HUES48 (cell line): Measurements from ENCODE around the gene BICDL2.
A peak's percentile ranks its signal among the peaks of the same experiment; 100 is the strongest.

Experiments used
- H3K27ac ChIP-seq: one replicate; pipeline ENCODE4 v1.7.0; 2013; ENCODE audit warnings: low read depth, low read length, inconsistent platforms
- H3K27me3 ChIP-seq: 2 replicates; pipeline ENCODE4 v1.6.1; 2013; ENCODE audit warnings: mild to moderate bottlenecking, low read length; ENCODE audit not compliant: control insufficient read depth, insufficient read depth
- H3K36me3 ChIP-seq: 2 replicates; pipeline ENCODE4 v1.6.1; 2013; ENCODE audit warnings: low read length; ENCODE audit not compliant: control insufficient read depth, insufficient read depth
- H3K4me1 ChIP-seq: 2 replicates; pipeline ENCODE4 v1.6.1; 2013; ENCODE audit warnings: mild to moderate bottlenecking, low read length; ENCODE audit not compliant: control insufficient read depth, insufficient read depth
- H3K4me3 ChIP-seq: 2 replicates; pipeline ENCODE4 v1.5.1; 2013; ENCODE audit warnings: mild to moderate bottlenecking, low read depth, low read length
- H3K9ac ChIP-seq: 2 replicates; pipeline ENCODE4 v1.6.1; 2013; ENCODE audit warnings: mild to moderate bottlenecking, low read depth, low read length, moderate library complexity
- H3K9me3 ChIP-seq: 2 replicates; pipeline ENCODE4 v1.6.1; 2013; ENCODE audit warnings: low read length; ENCODE audit not compliant: control insufficient read depth, insufficient read depth

Gene BICDL2

GRCh38 chr16:3065069-3065741 is 28.5 kb upstream of the BICDL2 start, which contains the start of gene IL32:
Gene IL32 (plus strand): TSS chr16:3065640. CDS start chr16:3065812, 172 bp downstream.
- no peaks in the 10 kb centered on the region; the same call in 1 of the 2 replicates for H3K27me3 ChIP-seq
- peak within 1 kb of the TSS; percentile 22 for H3K27ac ChIP-seq
- no peak within 1 kb of the TSS for H3K4me3 ChIP-seq
- no peaks in the 10 kb centered on the region for H3K36me3 ChIP-seq
- no peak within 1 kb of the TSS for H3K9ac ChIP-seq
- peaks cover 9% of the 10 kb centered on the region; the same call in 1 of the 2 replicates for H3K4me1 ChIP-seq
- H3K9me3 ChIP-seq: no peaks in the 10 kb centered on the region

- H3K27ac ChIP-seq: peak overlapping the region; percentile 37
- H3K9ac ChIP-seq: no peak overlapping the region; the same call in 1 of the 2 replicates
- H3K9me3 ChIP-seq: no peaks in the 10 kb centered on the region
- H3K36me3 ChIP-seq: no peaks in the 10 kb centered on the region
- no peak overlapping the region for H3K4me3 ChIP-seq
- H3K27me3 ChIP-seq: no peaks in the 10 kb centered on the region; the same call in 1 of the 2 replicates
- H3K4me1 ChIP-seq: peaks cover 16% of the 10 kb centered on the region; the same call in 1 of the 2 replicates
Measured at GRCh38 chr16:3063625-3064386, 27.1 kb upstream of the BICDL2 start.

- Histone ChIP-seq H3K4me1 (peaks cover 16% of the 10 kb centered on the region; the same call in 1 of the 2 replicates), H3K9ac (no peak overlapping the region), H3K4me3 (no peak overlapping the region), H3K9me3 (no peaks in the 10 kb centered on the region), H3K27me3 (no peaks in the 10 kb centered on the region; the same call in 1 of the 2 replicates), H3K36me3 (no peaks in the 10 kb centered on the region), H3K27ac (no peak overlapping the region)
Measured at GRCh38 chr16:3062553-3062952, 25.8 kb upstream of the BICDL2 start.

GRCh38 chr16:3060339-3061127 is 23.8 kb upstream of the BICDL2 start:
- Histone ChIP-seq H3K4me1 (peaks cover 14% of the 10 kb centered on the region; the same call in 1 of the 2 replicates), H3K36me3 (no peaks in the 10 kb centered on the region), H3K4me3 (no peak overlapping the region), H3K27ac (no peak overlapping the region), H3K9ac (no peak overlapping the region), H3K9me3 (no peaks in the 10 kb centered on the region), H3K27me3 (no peaks in the 10 kb centered on the region; the same call in 1 of the 2 replicates)

- Histone ChIP-seq H3K4me3 (peak overlapping the region; percentile 90), H3K9me3 (no peaks in the 10 kb centered on the region), H3K27ac (peak overlapping the region; percentile 55), H3K27me3 (no peaks in the 10 kb centered on the region; the same call in 1 of the 2 replicates), H3K36me3 (peaks cover under 1% of the 10 kb centered on the region; the same call in 1 of the 2 replicates), H3K9ac (peak overlapping the region; percentile 34; the same call in 1 of the 2 replicates), H3K4me1 (peaks cover 7% of the 10 kb centered on the region; the same call in 1 of the 2 replicates)
Measured at GRCh38 chr16:3059723-3060242, 23.0 kb upstream of the BICDL2 start.

- peaks cover 7% of the 10 kb centered on the region; the same call in 1 of the 2 replicates for H3K4me1 ChIP-seq
Measured at GRCh38 chr16:3059041-3059722, 22.4 kb upstream of the BICDL2 start.

GRCh38 chr16:3058139-3059030 is 21.6 kb upstream of the BICDL2 start:
- Histone ChIP-seq H3K9ac (peak overlapping the region; percentile 64; the same call in 1 of the 2 replicates), H3K9me3 (no peaks in the 10 kb centered on the region), H3K27me3 (no peaks in the 10 kb centered on the region; the same call in 1 of the 2 replicates), H3K4me3 (peak overlapping the region; percentile 90), H3K4me1 (peaks cover 7% of the 10 kb centered on the region; the same call in 1 of the 2 replicates), H3K27ac (no peak overlapping the region), H3K36me3 (peaks cover 3% of the 10 kb centered on the region; the same call in 1 of the 2 replicates)

More at GRCh38 chr16:3059041-3059722, 22.4 kb upstream of the BICDL2 start:
- H3K4me3 ChIP-seq: peak overlapping the region; percentile 90
- H3K27ac ChIP-seq: peak overlapping the region; percentile 55
- H3K36me3 ChIP-seq: peaks cover 3% of the 10 kb centered on the region; the same call in 1 of the 2 replicates
- H3K9ac ChIP-seq: peak overlapping the region; percentile 64; the same call in 1 of the 2 replicates
- no peaks in the 10 kb centered on the region for H3K9me3 ChIP-seq
- H3K27me3 ChIP-seq: no peaks in the 10 kb centered on the region; the same call in 1 of the 2 replicates

- peaks cover 7% of the 10 kb centered on the region; the same call in 1 of the 2 replicates for H3K4me1 ChIP-seq
- peak overlapping the region; percentile 90; the same call in 1 of the 2 replicates for H3K4me3 ChIP-seq
- H3K27me3 ChIP-seq: no peaks in the 10 kb centered on the region; the same call in 1 of the 2 replicates
- peaks cover 3% of the 10 kb centered on the region; the same call in 1 of the 2 replicates for H3K36me3 ChIP-seq
- H3K9me3 ChIP-seq: no peaks in the 10 kb centered on the region
- no peak overlapping the region for H3K27ac ChIP-seq
- H3K9ac ChIP-seq: no peak overlapping the region
Measured at GRCh38 chr16:3057181-3058138, 20.7 kb upstream of the BICDL2 start.
